Endodermal cell (in vitro differentiated cells): Measurements from ENCODE around the gene KIAA1614. TPM values are rescaled to one million over a fixed set of nuclear protein-coding genes. Genes with fewer than 3 reads are reported as not detected.

Experiments used
- DNase-seq: peaks from one replicate; pipeline ENCODE4 v3.0.0-alpha.2; 2017
- H3K27ac ChIP-seq: 2 replicates; pipeline ENCODE4 v1.5.1; 2013; ENCODE audit warnings: mild to moderate bottlenecking, low read depth, low read length, moderate library complexity
- H3K27me3 ChIP-seq: 2 replicates; pipeline ENCODE4 v1.6.1; 2013; ENCODE audit warnings: mild to moderate bottlenecking, low read length, moderate library complexity; ENCODE audit not compliant: insufficient read depth, control insufficient read depth, poor library complexity, severe bottlenecking
- H3K36me3 ChIP-seq: 2 replicates; pipeline ENCODE4 v1.7.0; 2013; ENCODE audit warnings: mild to moderate bottlenecking, low read length, moderate library complexity; ENCODE audit not compliant: control insufficient read depth, insufficient read depth
- H3K4me1 ChIP-seq: one replicate; pipeline ENCODE4 v1.7.0; 2013; ENCODE audit warnings: low read length; ENCODE audit not compliant: control insufficient read depth, insufficient read depth
- H3K4me3 ChIP-seq: 2 replicates; pipeline ENCODE4 v1.5.1; 2013; ENCODE audit warnings: mild to moderate bottlenecking, low read length, moderate library complexity
- H3K9ac ChIP-seq: 2 replicates; pipeline ENCODE4 v1.6.1; 2013; ENCODE audit warnings: mild to moderate bottlenecking, low read length, moderate library complexity; ENCODE audit not compliant: poor library complexity, severe bottlenecking; ENCODE audit errors: extremely low read depth
- H3K9me3 ChIP-seq: 2 replicates; pipeline ENCODE4 v1.6.1; 2013; ENCODE audit warnings: mild to moderate bottlenecking, low read length, moderate library complexity; ENCODE audit not compliant: control insufficient read depth
- H3K27ac Mint-ChIP-seq: 2 replicates; pipeline ENCODE4 v1.8.0; 2020; ENCODE audit warnings: mixed read lengths
- H3K27me3 Mint-ChIP-seq: 2 replicates; pipeline ENCODE4 v1.8.0; 2021; ENCODE audit warnings: mild to moderate bottlenecking, mixed read lengths; ENCODE audit not compliant: insufficient read depth
- H3K36me3 Mint-ChIP-seq: 2 replicates; pipeline ENCODE4 v1.8.0; 2020; ENCODE audit warnings: low read depth, mixed read lengths
- H3K4me1 Mint-ChIP-seq: 2 replicates; pipeline ENCODE4 v1.8.0; 2020; ENCODE audit warnings: mixed read lengths
- H3K4me3 Mint-ChIP-seq: 2 replicates; pipeline ENCODE4 v1.8.0; 2020; ENCODE audit warnings: mild to moderate bottlenecking, moderate library complexity, mixed read lengths
- H3K9me3 Mint-ChIP-seq: 2 replicates; pipeline ENCODE4 v1.8.0; 2020; ENCODE audit warnings: mild to moderate bottlenecking, mixed read lengths
- WGBS, 2 experiments: methylation state at CpG; one replicate each; pipeline versions ENCODE4 v1.1.5 to v1.1.7; 2013; ENCODE audit warnings: missing lambda C conversion rate in 2 of 2, mixed read lengths in 1 of 2; ENCODE audit not compliant: insufficient coverage in 1 of 2, insufficient read length in 1 of 2; 5-methylcytosine and 5-hydroxymethylcytosine counted together
- total RNA-seq, 2 donors: library from RNA; stranded (reverse); fragmentation: NEBNext Ultra II Directional in 1 of 2; extraction: Animal tissue kit (Norgen Biotek cat#: 25700) in 1 of 2; gene quantifications; 2 replicates in 1 of 2; 3 replicates in 1 of 2; pipeline ENCODE4 v1.2.1, GENCODE V29; 2021
- TF ChIP-seq, protein P1 (sequence below): fragments of 200-600 bp; sonication (generic); conservative IDR thresholded peaks from 2 replicates; pipeline ENCODE4 v1.5.0; 2021; ENCODE audit warnings: antibody characterized with exemption, mild to moderate bottlenecking

Gene KIAA1614
- total RNA-seq, 2 donors from 2014 or later: 3.3 to 5.8 TPM

- H3K9me3 ChIP-seq: peaks cover 14% of the 10 kb centered on the region
- H3K36me3 ChIP-seq: peaks cover 58% of the 10 kb centered on the region
- peaks cover 4% of the 10 kb centered on the region for H3K4me1 Mint-ChIP-seq
- no peak for DNase-seq
- H3K4me3 ChIP-seq: no peak overlapping the region
- H3K4me3 Mint-ChIP-seq: no peak overlapping the region
- 73 to 98% methylated on average over 3 to 4 of the region's 4 CpGs for WGBS, 2 experiments
- TF ChIP-seq, protein P1, sequence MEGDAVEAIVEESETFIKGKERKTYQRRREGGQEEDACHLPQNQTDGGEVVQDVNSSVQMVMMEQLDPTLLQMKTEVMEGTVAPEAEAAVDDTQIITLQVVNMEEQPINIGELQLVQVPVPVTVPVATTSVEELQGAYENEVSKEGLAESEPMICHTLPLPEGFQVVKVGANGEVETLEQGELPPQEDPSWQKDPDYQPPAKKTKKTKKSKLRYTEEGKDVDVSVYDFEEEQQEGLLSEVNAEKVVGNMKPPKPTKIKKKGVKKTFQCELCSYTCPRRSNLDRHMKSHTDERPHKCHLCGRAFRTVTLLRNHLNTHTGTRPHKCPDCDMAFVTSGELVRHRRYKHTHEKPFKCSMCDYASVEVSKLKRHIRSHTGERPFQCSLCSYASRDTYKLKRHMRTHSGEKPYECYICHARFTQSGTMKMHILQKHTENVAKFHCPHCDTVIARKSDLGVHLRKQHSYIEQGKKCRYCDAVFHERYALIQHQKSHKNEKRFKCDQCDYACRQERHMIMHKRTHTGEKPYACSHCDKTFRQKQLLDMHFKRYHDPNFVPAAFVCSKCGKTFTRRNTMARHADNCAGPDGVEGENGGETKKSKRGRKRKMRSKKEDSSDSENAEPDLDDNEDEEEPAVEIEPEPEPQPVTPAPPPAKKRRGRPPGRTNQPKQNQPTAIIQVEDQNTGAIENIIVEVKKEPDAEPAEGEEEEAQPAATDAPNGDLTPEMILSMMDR: no peak
- no peaks in the 10 kb centered on the region for H3K27me3 Mint-ChIP-seq
- H3K4me1 ChIP-seq: no peaks in the 10 kb centered on the region
- peaks cover 11% of the 10 kb centered on the region for H3K9me3 Mint-ChIP-seq
- no peak overlapping the region for H3K27ac ChIP-seq
- no peak overlapping the region for H3K9ac ChIP-seq
- no peaks in the 10 kb centered on the region for H3K27me3 ChIP-seq
- no peak overlapping the region for H3K27ac Mint-ChIP-seq
- H3K36me3 Mint-ChIP-seq: peaks cover 40% of the 10 kb centered on the region
Measured at GRCh38 chr1:180997843-180998504, 85.3 kb downstream of the KIAA1614 start.

Other genes with a start within 250 kb of the KIAA1614 start
- 10 to 100 TPM; 22.4 to 22.8 TPM for gene STX6, start 110.0 kb downstream of the KIAA1614 start, total RNA-seq
- under 1 TPM; 0.22 to 0.35 TPM for gene MR1, start 121.1 kb downstream of the KIAA1614 start, total RNA-seq
- gene IER5, start 175.8 kb downstream of the KIAA1614 start, total RNA-seq: 10 to 100 TPM; 13.2 to 21.2 TPM